Adipocyte (in vitro differentiated cells): ENCODE measurements around the gene SYNDIG1.

Source experiments
- DNase-seq: peaks from one replicate; pipeline ENCODE4 v3.0.0-alpha.2; 2015; ENCODE audit warnings: low read depth
- H3K27me3 ChIP-seq: replicated peaks from 2 replicates; pipeline ENCODE4 v1.7.0; 2013; ENCODE audit warnings: mild to moderate bottlenecking, low read length, moderate library complexity; ENCODE audit not compliant: control insufficient read depth, insufficient read depth
- H3K36me3 ChIP-seq: 2 replicates; pipeline ENCODE4 v1.7.0; 2013; ENCODE audit warnings: low read length, mild to moderate bottlenecking, moderate library complexity; ENCODE audit not compliant: control insufficient read depth, insufficient read depth, severe bottlenecking
- H3K4me1 ChIP-seq: 2 replicates; pipeline ENCODE4 v1.7.0; 2013; ENCODE audit warnings: mild to moderate bottlenecking, low read length, moderate library complexity; ENCODE audit not compliant: control insufficient read depth, insufficient read depth
- H3K4me3 ChIP-seq: 2 replicates; pipeline ENCODE4 v1.7.0; 2013; ENCODE audit warnings: mild to moderate bottlenecking, low read length, moderate library complexity
- H3K9ac ChIP-seq: 2 replicates; pipeline ENCODE4 v1.7.0; 2013; ENCODE audit warnings: mild to moderate bottlenecking, low read length, moderate library complexity
- H3K9me3 ChIP-seq: 2 replicates; pipeline ENCODE4 v1.7.0; 2013; ENCODE audit warnings: mild to moderate bottlenecking, low read length, moderate library complexity; ENCODE audit not compliant: control insufficient read depth

Gene SYNDIG1

GRCh38 chr20:24437196-24438082 lies 32.0 kb upstream of the SYNDIG1 start:
- Histone ChIP-seq H3K9me3 (no peaks in the 10 kb centered on the region), H3K9ac (no peak overlapping the region), H3K4me1 (peaks cover 14% of the 10 kb centered on the region), H3K36me3 (no peaks in the 10 kb centered on the region), H3K4me3 (no peak overlapping the region), H3K27me3 (peaks cover 23% of the 10 kb centered on the region)
- DNase-seq: no peak

GRCh38 chr20:24438331-24438730 lies 31.1 kb upstream of the SYNDIG1 start:
- Histone ChIP-seq H3K36me3 (no peaks in the 10 kb centered on the region), H3K4me3 (no peak overlapping the region), H3K9ac (no peak overlapping the region), H3K27me3 (peaks cover 30% of the 10 kb centered on the region), H3K4me1 (peaks cover 14% of the 10 kb centered on the region), H3K9me3 (no peaks in the 10 kb centered on the region)
- DNase-seq: no peak

- Histone ChIP-seq H3K9ac (no peak overlapping the region), H3K4me3 (no peak overlapping the region), H3K27me3 (peaks cover 44% of the 10 kb centered on the region), H3K9me3 (no peaks in the 10 kb centered on the region), H3K4me1 (peaks cover 14% of the 10 kb centered on the region), H3K36me3 (no peaks in the 10 kb centered on the region)
- no peak for DNase-seq
These were observed 29.6 kb upstream of the SYNDIG1 start for GRCh38 chr20:24439737-24440387.

GRCh38 chr20:24441661-24442060 lies 27.8 kb upstream of the SYNDIG1 start:
- Histone ChIP-seq H3K9ac (no peak overlapping the region), H3K27me3 (peaks cover 52% of the 10 kb centered on the region), H3K36me3 (no peaks in the 10 kb centered on the region), H3K9me3 (no peaks in the 10 kb centered on the region), H3K4me3 (no peak overlapping the region), H3K4me1 (peaks cover 14% of the 10 kb centered on the region)
- DNase-seq: no peak

GRCh38 chr20:24442909-24443308 lies 26.5 kb upstream of the SYNDIG1 start:
- H3K27me3 ChIP-seq: peaks cover 58% of the 10 kb centered on the region
- DNase-seq: no peak
- H3K36me3 ChIP-seq: no peaks in the 10 kb centered on the region
- no peak overlapping the region for H3K4me3 ChIP-seq
- no peaks in the 10 kb centered on the region for H3K9me3 ChIP-seq
- no peak overlapping the region for H3K9ac ChIP-seq
- H3K4me1 ChIP-seq: peaks cover 12% of the 10 kb centered on the region

GRCh38 chr20:24443436-24443835 lies 26.0 kb upstream of the SYNDIG1 start:
- Histone ChIP-seq H3K4me1 (peaks cover 11% of the 10 kb centered on the region), H3K4me3 (no peak overlapping the region), H3K9ac (no peak overlapping the region), H3K9me3 (no peaks in the 10 kb centered on the region), H3K36me3 (no peaks in the 10 kb centered on the region), H3K27me3 (peaks cover 64% of the 10 kb centered on the region)
- DNase-seq: no peak

- H3K36me3 ChIP-seq: no peaks in the 10 kb centered on the region
- peaks cover 70% of the 10 kb centered on the region for H3K27me3 ChIP-seq
- no peak overlapping the region for H3K4me3 ChIP-seq
- H3K9me3 ChIP-seq: no peaks in the 10 kb centered on the region
- peaks cover 11% of the 10 kb centered on the region for H3K4me1 ChIP-seq
- DNase-seq: no peak
- no peak overlapping the region for H3K9ac ChIP-seq
These were observed 24.8 kb upstream of the SYNDIG1 start for GRCh38 chr20:24444526-24445190.

GRCh38 chr20:24445510-24446170 lies 23.8 kb upstream of the SYNDIG1 start:
- Histone ChIP-seq H3K4me3 (no peak overlapping the region), H3K4me1 (peaks cover 6% of the 10 kb centered on the region), H3K27me3 (peaks cover 74% of the 10 kb centered on the region), H3K36me3 (no peaks in the 10 kb centered on the region), H3K9ac (no peak overlapping the region), H3K9me3 (no peaks in the 10 kb centered on the region)
- DNase-seq: no peak

- no peaks in the 10 kb centered on the region for H3K36me3 ChIP-seq
- no peaks in the 10 kb centered on the region for H3K9me3 ChIP-seq
- no peak overlapping the region for H3K9ac ChIP-seq
- no peaks in the 10 kb centered on the region for H3K4me1 ChIP-seq
- DNase-seq: no peak
- peaks cover 81% of the 10 kb centered on the region for H3K27me3 ChIP-seq
- H3K4me3 ChIP-seq: no peak overlapping the region
These were observed 22.6 kb upstream of the SYNDIG1 start for GRCh38 chr20:24446811-24447210.

- H3K4me3 ChIP-seq: no peak overlapping the region
- no peaks in the 10 kb centered on the region for H3K4me1 ChIP-seq
- no peaks in the 10 kb centered on the region for H3K9me3 ChIP-seq
- no peak for DNase-seq
- H3K27me3 ChIP-seq: peaks cover 85% of the 10 kb centered on the region
- no peaks in the 10 kb centered on the region for H3K36me3 ChIP-seq
- H3K9ac ChIP-seq: no peak overlapping the region
These were observed 21.3 kb upstream of the SYNDIG1 start for GRCh38 chr20:24448170-24448569.
